ENCODE results near the gene MYRFL. TPM values are rescaled to one million over a fixed set of nuclear protein-coding genes. Genes with fewer than 3 reads are reported as not detected.

Gene MYRFL
- total RNA-seq, 1 donor from 2014 or later = 0.13 TPM

GRCh38 chr12:69875416-69875935, 50.4 kb downstream of the MYRFL start:
- peaks cover 2% of the 10 kb centered on the region for H3K27me3 Mint-ChIP-seq (ENCODE audit: unreplicated experiment)
- H3K4me1 Mint-ChIP-seq (ENCODE audit: unreplicated experiment) = peaks cover 20% of the 10 kb centered on the region
- TF ChIP-seq CTCF (IDR thresholded peaks at IDR 0.05) = no peak
- H3K9me3 Mint-ChIP-seq (ENCODE audit: unreplicated experiment) = no peaks in the 10 kb centered on the region
- no peaks in the 10 kb centered on the region for H3K36me3 Mint-ChIP-seq (ENCODE audit: unreplicated experiment)
- H3K27ac Mint-ChIP-seq (ENCODE audit: unreplicated experiment) = no peak overlapping the region
- no peak for DNase-seq (ENCODE audit: extremely low spot score, unreplicated experiment)
- no peak overlapping the region for H3K4me3 Mint-ChIP-seq (ENCODE audit: unreplicated experiment)

GRCh38 chr12:69879007-69879960, 54.3 kb downstream of the MYRFL start:
- Mint-ChIP-seq H3K27ac (ENCODE audit: unreplicated experiment) (no peak overlapping the region), H3K27me3 (ENCODE audit: unreplicated experiment) (peaks cover 2% of the 10 kb centered on the region), H3K9me3 (ENCODE audit: unreplicated experiment) (no peaks in the 10 kb centered on the region), H3K36me3 (ENCODE audit: unreplicated experiment) (no peaks in the 10 kb centered on the region), H3K4me3 (ENCODE audit: unreplicated experiment) (peak overlapping the region; percentile 22), H3K4me1 (ENCODE audit: unreplicated experiment) (peaks cover 14% of the 10 kb centered on the region)
- peak; percentile 94 for TF ChIP-seq CTCF (IDR thresholded peaks at IDR 0.05)
- DNase-seq (ENCODE audit: extremely low spot score, unreplicated experiment) = no peak

- Mint-ChIP-seq H3K27ac (ENCODE audit: unreplicated experiment) (no peak overlapping the region), H3K9me3 (ENCODE audit: unreplicated experiment) (no peaks in the 10 kb centered on the region), H3K36me3 (ENCODE audit: unreplicated experiment) (no peaks in the 10 kb centered on the region), H3K4me3 (ENCODE audit: unreplicated experiment) (no peak overlapping the region), H3K4me1 (ENCODE audit: unreplicated experiment) (peaks cover 17% of the 10 kb centered on the region), H3K27me3 (ENCODE audit: unreplicated experiment) (peaks cover 2% of the 10 kb centered on the region)
- TF ChIP-seq CTCF (IDR thresholded peaks at IDR 0.05) = peak; percentile 19
- DNase-seq (ENCODE audit: extremely low spot score, unreplicated experiment) = no peak
These were observed 55.5 kb downstream of the MYRFL start for GRCh38 chr12:69880571-69880970.

GRCh38 chr12:69881771-69882170, 56.7 kb downstream of the MYRFL start:
- H3K27me3 Mint-ChIP-seq (ENCODE audit: unreplicated experiment) = no peaks in the 10 kb centered on the region
- no peak for TF ChIP-seq CTCF (IDR thresholded peaks at IDR 0.05)
- peaks cover 19% of the 10 kb centered on the region for H3K4me1 Mint-ChIP-seq (ENCODE audit: unreplicated experiment)

GRCh38 chr12:69884386-69884785, 59.4 kb downstream of the MYRFL start:
- TF ChIP-seq CTCF (IDR thresholded peaks at IDR 0.05) = no peak
- DNase-seq (ENCODE audit: extremely low spot score, unreplicated experiment) = no peak
- no peaks in the 10 kb centered on the region for H3K9me3 Mint-ChIP-seq (ENCODE audit: unreplicated experiment)
- peaks cover 14% of the 10 kb centered on the region for H3K4me1 Mint-ChIP-seq (ENCODE audit: unreplicated experiment)
- no peaks in the 10 kb centered on the region for H3K27me3 Mint-ChIP-seq (ENCODE audit: unreplicated experiment)
- no peak overlapping the region for H3K4me3 Mint-ChIP-seq (ENCODE audit: unreplicated experiment)
- no peak overlapping the region for H3K27ac Mint-ChIP-seq (ENCODE audit: unreplicated experiment)
- no peaks in the 10 kb centered on the region for H3K36me3 Mint-ChIP-seq (ENCODE audit: unreplicated experiment)

More at GRCh38 chr12:69881771-69882170, 56.7 kb downstream of the MYRFL start:
- Mint-ChIP-seq H3K4me3 (ENCODE audit: unreplicated experiment) (no peak overlapping the region), H3K9me3 (ENCODE audit: unreplicated experiment) (no peaks in the 10 kb centered on the region), H3K27ac (ENCODE audit: unreplicated experiment) (no peak overlapping the region), H3K36me3 (ENCODE audit: unreplicated experiment) (no peaks in the 10 kb centered on the region)
- DNase-seq (ENCODE audit: extremely low spot score, unreplicated experiment) = no peak

Data from osteocyte (in vitro differentiated cells).